Heart left ventricle (tissue), 16 donors: ENCODE data around the gene NEK10. TPM values are rescaled to one million over a fixed set of nuclear protein-coding genes. Genes with fewer than 3 reads are reported as not detected.

ENCODE experiments used
- ATAC-seq, 4 donors: fragments of 200-7000 bp; cut with Tn5 transposase; one replicate each; pipeline ENCODE4 v1.9.1; 2020 to 2022; ENCODE audit warnings: moderate library complexity in 4 of 4, mild to moderate bottlenecking in 3 of 4, moderate number of reproducible peaks in 1 of 4
- DNase-seq, 5 donors: peaks; one replicate each; pipeline ENCODE4 v3.0.0-alpha.2; 2020
- H3K27ac ChIP-seq, 12 donors: fragments of 200-600 bp; sonication (generic) in 4 of 12; one replicate each; pipeline versions ENCODE4 v1.5.0 to v1.8.0; 2016 to 2022; ENCODE audit warnings: mild to moderate bottlenecking in 2 of 12
- H3K27me3 ChIP-seq, 9 donors: fragments of 200-600 bp; sonication (generic) in 2 of 9; one replicate each; pipeline versions ENCODE4 v1.5.1 to v1.8.0; 2016 to 2022; ENCODE audit warnings: mild to moderate bottlenecking in 3 of 9
- H3K36me3 ChIP-seq, 9 donors: fragments of 200-600 bp; sonication (generic) in 2 of 9; one replicate each; pipeline versions ENCODE4 v1.5.0 to v1.8.0; 2018 to 2022; ENCODE audit warnings: mild to moderate bottlenecking in 2 of 9
- H3K4me1 ChIP-seq, 12 donors: fragments of 200-600 bp; sonication (generic) in 4 of 12; one replicate each; pipeline versions ENCODE4 v1.5.0 to v1.8.0; 2016 to 2022; ENCODE audit warnings: mild to moderate bottlenecking in 3 of 12
- H3K4me3 ChIP-seq, 12 donors: fragments of 200-600 bp; sonication (generic) in 4 of 12; one replicate each; pipeline versions ENCODE4 v1.5.0 to v1.8.0; 2017 to 2022; ENCODE audit warnings: mild to moderate bottlenecking in 9 of 12, moderate library complexity in 4 of 12
- H3K9me3 ChIP-seq, 12 donors: fragments of 200-600 bp; sonication (generic) in 4 of 12; one replicate each; pipeline versions ENCODE4 v1.5.0 to v1.8.0; 2016 to 2022; ENCODE audit warnings: mild to moderate bottlenecking in 1 of 12
- CTCF ChIP-seq, 12 donors: fragments of 200-600 bp; sonication (generic) in 4 of 12; IDR thresholded peaks; one replicate each; pipeline versions ENCODE4 v1.5.0 to v1.8.0; 2018 to 2022; ENCODE audit warnings: antibody characterized with exemption in 12 of 12, mild to moderate bottlenecking in 5 of 12
- POLR2A ChIP-seq, 2 donors: fragments of 450-650 bp; IDR thresholded peaks; one replicate each; pipeline ENCODE4 v1.6.1; 2017; ENCODE audit warnings: antibody characterized with exemption in 2 of 2, mild to moderate bottlenecking in 2 of 2, moderate library complexity in 2 of 2
- WGBS, 4 donors: extraction: QIAGEN DNeasy Blood & Tissue Kit in 2 of 4; methylation state at CpG; one replicate each; pipeline versions ENCODE4 v1.1.5 to v1.1.7; 2013 to 2018; 5-methylcytosine and 5-hydroxymethylcytosine counted together
- intact Hi-C, 10 donors: fragments of 100-400 bp; cut with DNase I; formaldehyde crosslinking; loops; one replicate each; pipeline versions ENCODE4 v1.11.1 to v1.14.2; 2022
- polyA plus RNA-seq, 2 donors: library from polyadenylated mRNA; stranded (reverse); fragments of 200-250 nt; gene quantifications; one replicate each; pipeline ENCODE4 v1.2.3, GENCODE V29; 2013
- total RNA-seq, 9 donors: library from RNA; depleted of rRNA in 2 of 9; stranded (reverse); fragments of >200 nt in 2 of 9; fragmentation: NEBNext Ultra II Directional in 3 of 9; extraction: Animal tissue kit (Norgen Biotek cat#: 25700) in 3 of 9; gene quantifications; one replicate each; pipeline versions ENCODE4 v1.1.0 to v1.2.4, GENCODE V29; 2016 to 2023
- donor health status: ischemic (EF 13 %, LVEDD 7.1; RV severe dilation, severe dysfunction).
- donor health status: healthy with polysubstance abuse.
- donor health status: DM: no; HTN: yes; CAD: no.
- donor health status: DM: no; HTN: no; CAD: no.
- donor health status: ischemic (EF 25% LVEDD 6.9; RV normal size, moderate dysfunction).
- donor health status: ischemic (EF 25% LVEDD 5.7; RV mildly dilated, moderate dysfunction).
- donor health status: healthy.
- donor health status: DM: yes; HTN: yes; CAD: no.
- donor health status: ischemic (EF 35%, LVEDD 5.7; RV mildly dilated, moderate dysfunction).
- donor health status: nonischemic (EF 11% LVEDD 7.7; RV severe dilation, severe dysfunction).
- donor health status: DM: yes; HTN: yes; CAD: no.
- donor health status: PGD.
- donor health status: ischemic (EF 29% LVEDD 5.4; RV normal size, mild dysfunction).
- donor health status: nonischemic (EF 23%, LVEDD 6.1; RV moderate dilation, normal function).

The NEK10 gene
- total and polyA plus RNA-seq, 11 donors: 0.72 to 22.5 (median 7.1) TPM

- H3K4me1 ChIP-seq: peaks cover 0 to 13% (median 0%) of the 10 kb centered on the region in 12 donors
- no peaks in the 10 kb centered on the region for H3K9me3 ChIP-seq
- no peak overlapping the region for H3K27ac ChIP-seq
- no peak overlapping the region for H3K4me3 ChIP-seq
- ATAC-seq: no peak
- no peak for DNase-seq
- no peak for TF ChIP-seq POLR2A (IDR thresholded peaks at IDR 0.05)
- no peak for TF ChIP-seq CTCF (IDR thresholded peaks at IDR 0.05)
- H3K27me3 ChIP-seq: no peaks in the 10 kb centered on the region
- H3K36me3 ChIP-seq: no peaks in the 10 kb centered on the region
- intact Hi-C loops: no loop called here
- 40 to 66% (median 52%) methylated on average over 1 of the region's 1 CpG for WGBS, 4 donors
Measured at GRCh38 chr3:27221264-27221932, 147.8 kb downstream of the NEK10 start.

GRCh38 chr3:27220166-27220565 lies 149.0 kb downstream of the NEK10 start:
- Histone ChIP-seq H3K27ac (no peak overlapping the region), H3K27me3 (no peaks in the 10 kb centered on the region), H3K4me1 (peaks cover 0 to 13% (median 0%) of the 10 kb centered on the region in 12 donors), H3K9me3 (no peaks in the 10 kb centered on the region), H3K4me3 (no peak overlapping the region), H3K36me3 (no peaks in the 10 kb centered on the region)
- intact Hi-C loops: no loop called here
- TF ChIP-seq CTCF (IDR thresholded peaks at IDR 0.05) (no peak), POLR2A (IDR thresholded peaks at IDR 0.05) (no peak)
- ATAC-seq: no peak
- DNase-seq: no peak

GRCh38 chr3:27219127-27219845 lies 149.9 kb downstream of the NEK10 start:
- DNase-seq: no peak
- Histone ChIP-seq H3K4me3 (no peak overlapping the region), H3K27me3 (no peaks in the 10 kb centered on the region), H3K36me3 (no peaks in the 10 kb centered on the region), H3K4me1 (peaks cover 0 to 7% (median 0%) of the 10 kb centered on the region in 12 donors), H3K27ac (no peak overlapping the region), H3K9me3 (no peaks in the 10 kb centered on the region)
- intact Hi-C loops: no loop called here
- TF ChIP-seq POLR2A (IDR thresholded peaks at IDR 0.05): no peak
- TF ChIP-seq CTCF (IDR thresholded peaks at IDR 0.05): no peak
- 83 to 92% (median 84%) methylated on average over 1 of the region's 1 CpG for WGBS, 4 donors
- no peak for ATAC-seq

- TF ChIP-seq POLR2A (IDR thresholded peaks at IDR 0.05) (no peak), CTCF (IDR thresholded peaks at IDR 0.05) (no peak)
- Histone ChIP-seq H3K4me3 (no peak overlapping the region), H3K36me3 (no peaks in the 10 kb centered on the region), H3K9me3 (no peaks in the 10 kb centered on the region), H3K27ac (no peak overlapping the region), H3K27me3 (no peaks in the 10 kb centered on the region), H3K4me1 (no peaks in the 10 kb centered on the region)
- ATAC-seq (no peak), DNase-seq (no peak)
- WGBS, 4 donors: 86 to 95% (median 91%) methylated on average over 5 of the region's 5 CpGs
- intact Hi-C loops: no loop called here
Measured at GRCh38 chr3:27216955-27217552, 152.1 kb downstream of the NEK10 start.
